Smooth muscle cell (in vitro differentiated cells): ENCODE measurements around the gene TMEM125. TPM values are rescaled to one million over a fixed set of nuclear protein-coding genes. Genes with fewer than 3 reads are reported as not detected.

Experiments
- DNase-seq: peaks from one replicate; lab custom pipeline; 2025; ENCODE audit not compliant: unreplicated experiment; lab: John Stamatoyannopoulos, UW
- H2AFZ ChIP-seq: fragments of 200-600 bp; sonication (generic); 2 replicates; pipeline ENCODE4 v1.6.0; 2016; ENCODE audit warnings: antibody characterized with exemption, low read depth, mild to moderate bottlenecking
- H3F3A ChIP-seq: fragments of 200-600 bp; sonication (generic); 2 replicates; pipeline ENCODE4 v1.6.0; 2017; ENCODE audit warnings: antibody characterized with exemption, low read depth
- H3K27ac ChIP-seq: fragments of 200-600 bp; sonication (generic); 2 replicates; pipeline ENCODE4 v1.5.1; 2016; ENCODE audit warnings: low read depth, mild to moderate bottlenecking
- H3K27me3 ChIP-seq: fragments of 200-600 bp; sonication (generic); 2 replicates; pipeline ENCODE4 v1.6.1; 2016; ENCODE audit warnings: low read depth, mild to moderate bottlenecking
- H3K36me3 ChIP-seq: fragments of 200-600 bp; sonication (generic); 2 replicates; pipeline ENCODE4 v1.5.1; 2016; ENCODE audit warnings: low read depth
- H3K4me1 ChIP-seq: fragments of 200-600 bp; sonication (generic); 2 replicates; pipeline ENCODE4 v1.5.1; 2016; ENCODE audit warnings: low read depth
- H3K4me2 ChIP-seq: fragments of 200-600 bp; sonication (generic); 2 replicates; pipeline ENCODE4 v1.6.0; 2016; ENCODE audit warnings: mild to moderate bottlenecking
- H3K4me3 ChIP-seq: fragments of 200-600 bp; sonication (generic); 2 replicates; pipeline ENCODE4 v1.5.1; 2016; ENCODE audit warnings: mild to moderate bottlenecking
- H3K79me2 ChIP-seq: fragments of 200-600 bp; sonication (generic); 2 replicates; pipeline ENCODE4 v1.6.0; 2016; ENCODE audit warnings: low read depth, mild to moderate bottlenecking
- H3K9ac ChIP-seq: fragments of 200-600 bp; sonication (generic); 2 replicates; pipeline ENCODE4 v1.6.0; 2016; ENCODE audit warnings: low read depth
- H3K9me3 ChIP-seq: fragments of 200-600 bp; sonication (generic); replicated peaks from 2 replicates; pipeline ENCODE4 v1.5.1; 2016; ENCODE audit warnings: low read depth
- H4K20me1 ChIP-seq: fragments of 200-600 bp; sonication (generic); 2 replicates; pipeline ENCODE4 v1.6.0; 2016; ENCODE audit warnings: low read depth
- CTCF ChIP-seq: fragments of 200-600 bp; sonication (generic); IDR thresholded peaks from 2 replicates; pipeline ENCODE4 v1.5.1; 2017; ENCODE audit warnings: borderline replicate concordance, mild to moderate bottlenecking, antibody characterized with exemption; ENCODE audit not compliant: insufficient read depth, poor library complexity, severe bottlenecking
- WGBS: methylation state at CpG from one replicate; pipeline ENCODE4 v1.1.7; 2016; ENCODE audit warnings: low lambda C conversion rate; 5-methylcytosine and 5-hydroxymethylcytosine counted together
- polyA plus RNA-seq: library from polyadenylated mRNA; unstranded; fragments of >200 nt; fragmentation: Nextera tagmentation; extraction: Ambion mirVana; gene quantifications from 2 replicates; pipeline ENCODE4 v1.2.1, GENCODE V29; 2016
- total RNA-seq: library from RNA; depleted of rRNA; stranded (reverse); fragments of >200 nt; gene quantifications from 2 replicates; pipeline ENCODE4 v1.2.3, GENCODE V29; 2014

Gene TMEM125
- total and polyA plus RNA-seq, 2 experiments from 2014 or later, result 1.4 to 4.2 TPM

- no peaks in the 10 kb centered on the region for H3K4me1 ChIP-seq
- H3K27me3 ChIP-seq, result no peaks in the 10 kb centered on the region
- WGBS, result 84% methylated on average over 1 of the region's 1 CpG
- H3K4me3 ChIP-seq, result no peak overlapping the region
- no peak overlapping the region for H3K4me2 ChIP-seq
- H3K9me3 ChIP-seq, result no peaks in the 10 kb centered on the region
- no peaks in the 10 kb centered on the region for H4K20me1 ChIP-seq
- H3K36me3 ChIP-seq, result no peaks in the 10 kb centered on the region
- H3K79me2 ChIP-seq, result no peaks in the 10 kb centered on the region
- H3F3A ChIP-seq, result peaks cover 5% of the 10 kb centered on the region
- H3K9ac ChIP-seq, result no peak overlapping the region
- no peak overlapping the region for H2AFZ ChIP-seq
- H3K27ac ChIP-seq, result no peak overlapping the region
- no peak for DNase-seq
- no peak for TF ChIP-seq CTCF
These were observed 32.7 kb upstream of the TMEM125 start for GRCh38 chr1:43237121-43237520.

- H3K4me3 ChIP-seq, result no peak overlapping the region
- no peaks in the 10 kb centered on the region for H3K79me2 ChIP-seq
- no peaks in the 10 kb centered on the region for H4K20me1 ChIP-seq
- TF ChIP-seq CTCF, result peak; percentile 57
- no peak overlapping the region for H3K27ac ChIP-seq
- no peaks in the 10 kb centered on the region for H3K4me1 ChIP-seq
- H3K27me3 ChIP-seq, result no peaks in the 10 kb centered on the region
- H3K9me3 ChIP-seq, result no peaks in the 10 kb centered on the region
- H3F3A ChIP-seq, result no peaks in the 10 kb centered on the region
- H3K4me2 ChIP-seq, result no peak overlapping the region
- H3K9ac ChIP-seq, result no peak overlapping the region
- no peaks in the 10 kb centered on the region for H3K36me3 ChIP-seq
- WGBS, result 3% methylated on average over 5 of the region's 5 CpGs
- H2AFZ ChIP-seq, result no peak overlapping the region
- no peak for DNase-seq
These were observed 31.7 kb upstream of the TMEM125 start for GRCh38 chr1:43238085-43238484.

- Histone ChIP-seq H3K36me3 (no peaks in the 10 kb centered on the region), H3K27me3 (no peaks in the 10 kb centered on the region), H4K20me1 (no peaks in the 10 kb centered on the region), H3K79me2 (no peaks in the 10 kb centered on the region), H3K27ac (no peak overlapping the region), H2AFZ (no peak overlapping the region), H3K4me2 (no peak overlapping the region), H3K4me1 (no peaks in the 10 kb centered on the region), H3K9ac (no peak overlapping the region), H3K4me3 (no peak overlapping the region), H3F3A (no peaks in the 10 kb centered on the region), H3K9me3 (no peaks in the 10 kb centered on the region)
- WGBS, result 94% methylated on average over 3 of the region's 3 CpGs
- no peak for TF ChIP-seq CTCF
- DNase-seq, result no peak
These were observed 30.8 kb upstream of the TMEM125 start for GRCh38 chr1:43238991-43239469.

GRCh38 chr1:43239484-43239883, 30.3 kb upstream of the TMEM125 start:
- Histone ChIP-seq H3K79me2 (no peaks in the 10 kb centered on the region), H3K27ac (no peak overlapping the region), H2AFZ (no peak overlapping the region), H3K27me3 (no peaks in the 10 kb centered on the region), H3K36me3 (no peaks in the 10 kb centered on the region), H3K4me2 (no peak overlapping the region), H3K9me3 (no peaks in the 10 kb centered on the region), H4K20me1 (no peaks in the 10 kb centered on the region), H3K4me3 (no peak overlapping the region), H3K4me1 (no peaks in the 10 kb centered on the region), H3K9ac (no peak overlapping the region), H3F3A (no peaks in the 10 kb centered on the region)
- TF ChIP-seq CTCF, result no peak
- 90% methylated on average over 3 of the region's 3 CpGs for WGBS
- no peak for DNase-seq
